ENCODE results near the gene COQ10A. TPM values are rescaled to one million over a fixed set of nuclear protein-coding genes. Genes with fewer than 3 reads are reported as not detected.

Gene COQ10A
- polyA plus RNA-seq, 1 of the 3 experiments (the other 2 are of a cell fraction) = 42.2 TPM

DNA sequence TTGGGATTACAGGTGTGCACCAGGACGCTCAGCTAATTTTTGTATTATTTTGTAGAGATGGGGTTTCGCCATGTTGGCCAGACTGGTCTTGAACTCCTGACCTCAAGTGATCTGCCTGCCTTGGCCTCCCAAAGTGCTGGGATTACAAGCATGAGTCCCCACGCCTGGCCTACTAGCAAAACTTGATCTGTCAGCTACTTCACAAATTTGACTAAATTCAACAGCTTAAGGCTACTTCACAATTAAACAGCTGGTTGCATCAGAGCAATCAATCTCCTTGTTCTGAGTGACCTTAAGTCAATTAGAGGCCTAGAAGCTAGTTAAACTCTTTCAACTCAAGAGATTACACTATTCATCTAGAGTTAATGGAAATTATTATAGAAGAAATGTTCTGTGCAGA, 12.2 kb downstream of the COQ10A start:
- no peaks in the 10 kb centered on the region for H4K20me1 ChIP-seq (ENCODE audit: insufficient read depth)
- POLR2A ChIA-PET = no interaction called here

DNA sequence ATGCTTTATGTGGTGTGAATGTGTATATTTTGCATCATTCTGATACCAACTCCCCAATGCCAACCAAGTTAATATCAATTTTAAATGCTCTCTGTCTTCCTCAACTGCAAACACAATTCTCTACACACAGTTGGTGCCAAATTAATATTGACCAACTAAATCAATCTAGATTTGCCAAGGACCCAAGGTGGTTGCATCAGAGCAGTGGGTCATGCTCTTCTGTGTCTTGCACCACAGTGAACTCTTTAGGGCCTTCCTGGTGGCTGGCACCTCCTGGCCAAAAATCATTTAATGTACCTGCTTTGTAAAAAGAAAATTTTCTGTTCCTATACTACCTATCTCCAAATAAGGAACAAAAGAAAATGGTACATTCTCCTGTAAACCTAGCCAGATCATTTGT, 14.1 kb downstream of the COQ10A start:
- Histone ChIP-seq H2AFZ (ENCODE audit: low read depth) (no peak overlapping the region), H3K9me2 (no peaks in the 10 kb centered on the region), H4K20me1 (ENCODE audit: insufficient read depth) (no peaks in the 10 kb centered on the region), H3K79me2 (ENCODE audit: insufficient read depth) (peaks cover 12% of the 10 kb centered on the region; the same call in 1 of the 2 replicates), H3F3A (replicated peaks; ENCODE audit: insufficient read depth) (peaks cover 13% of the 10 kb centered on the region), H3K36me3 (replicated peaks in 1 of 2; ENCODE audit: control insufficient read depth in 1 of 2, insufficient read depth in 2 of 2, low read length in 1 of 2) (peaks cover 42 to 77% of the 10 kb centered on the region in 2 experiments), H3K4me1 (ENCODE audit: control insufficient read depth in 1 of 2, insufficient read depth in 2 of 2, low read depth in 1 of 2, low read length in 1 of 2) (no peaks in the 10 kb centered on the region), H3K4me3 (ENCODE audit: low read depth in 2 of 2, low read length in 1 of 2) (no peak overlapping the region), H3K4me2 (no peak overlapping the region), H3K27ac (ENCODE audit: low read depth in 2 of 2, low read length in 1 of 2) (no peak overlapping the region), H3K9me3 (no peaks in the 10 kb centered on the region), H3K9ac (no peak overlapping the region), H3K27me3 (ENCODE audit: insufficient read depth) (no peaks in the 10 kb centered on the region)
- no peak for DNase-seq
- ChIA-PET CTCF (no interaction called here), POLR2A (no interaction called here)
- TF ChIP-seq, protein P1, sequence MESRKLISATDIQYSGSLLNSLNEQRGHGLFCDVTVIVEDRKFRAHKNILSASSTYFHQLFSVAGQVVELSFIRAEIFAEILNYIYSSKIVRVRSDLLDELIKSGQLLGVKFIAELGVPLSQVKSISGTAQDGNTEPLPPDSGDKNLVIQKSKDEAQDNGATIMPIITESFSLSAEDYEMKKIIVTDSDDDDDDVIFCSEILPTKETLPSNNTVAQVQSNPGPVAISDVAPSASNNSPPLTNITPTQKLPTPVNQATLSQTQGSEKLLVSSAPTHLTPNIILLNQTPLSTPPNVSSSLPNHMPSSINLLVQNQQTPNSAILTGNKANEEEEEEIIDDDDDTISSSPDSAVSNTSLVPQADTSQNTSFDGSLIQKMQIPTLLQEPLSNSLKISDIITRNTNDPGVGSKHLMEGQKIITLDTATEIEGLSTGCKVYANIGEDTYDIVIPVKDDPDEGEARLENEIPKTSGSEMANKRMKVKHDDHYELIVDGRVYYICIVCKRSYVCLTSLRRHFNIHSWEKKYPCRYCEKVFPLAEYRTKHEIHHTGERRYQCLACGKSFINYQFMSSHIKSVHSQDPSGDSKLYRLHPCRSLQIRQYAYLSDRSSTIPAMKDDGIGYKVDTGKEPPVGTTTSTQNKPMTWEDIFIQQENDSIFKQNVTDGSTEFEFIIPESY (IDR thresholded peaks at IDR 0.05; ENCODE audit: borderline replicate concordance, low read depth) = no peak
- TF ChIP-seq TEAD4 (IDR thresholded peaks at IDR 0.05; ENCODE audit: borderline replicate concordance, insufficient read depth) (no peak), GATA2 (CRISPR knock-in tag; IDR thresholded peaks at IDR 0.05) (no peak), EZH2phosphoT487 (IDR thresholded peaks at IDR 0.05; ENCODE audit: borderline replicate concordance, low read depth) (no peak), CHD2 (IDR thresholded peaks at IDR 0.05; ENCODE audit: low read length, partially characterized antibody) (no peak)

More for the DNA sequence above, 12.2 kb downstream of the COQ10A start:
- no peaks in the 10 kb centered on the region for H3K9me2 ChIP-seq
- no peak overlapping the region for H3K27ac ChIP-seq (ENCODE audit: low read depth in 2 of 2, low read length in 1 of 2)
- no peak overlapping the region for H3K4me3 ChIP-seq (ENCODE audit: low read depth in 2 of 2, low read length in 1 of 2)
- DNase-seq = no peak
- CTCF ChIA-PET = interaction anchor here (0.7 to 3.4 kb wide), 2 partner anchors 10 to 12 kb away, joined by 3 to 18 read pairs; partner anchors contain the start of gene COQ10A
- 0 out of 2 replicates have a peak, but pooled peaks cover 4% of the 10 kb centered on the region for H3K79me2 ChIP-seq (ENCODE audit: insufficient read depth)
- WGBS (ENCODE audit: low lambda C conversion rate) = 100% methylated on average over 3 of the region's 3 CpGs
- H3K4me2 ChIP-seq = no peak overlapping the region
- peaks cover 52 to 83% of the 10 kb centered on the region in 2 experiments for H3K36me3 ChIP-seq (replicated peaks in 1 of 2; ENCODE audit: control insufficient read depth in 1 of 2, insufficient read depth in 2 of 2, low read length in 1 of 2)
- H3F3A ChIP-seq (replicated peaks; ENCODE audit: insufficient read depth) = peaks cover 17% of the 10 kb centered on the region
- no peaks in the 10 kb centered on the region for H3K4me1 ChIP-seq (ENCODE audit: control insufficient read depth in 1 of 2, insufficient read depth in 2 of 2, low read depth in 1 of 2, low read length in 1 of 2)
- H3K9ac ChIP-seq = no peak overlapping the region
- H3K9me3 ChIP-seq = no peaks in the 10 kb centered on the region
- no peak for TF ChIP-seq RFX5 (IDR thresholded peaks at IDR 0.05; ENCODE audit: low read length)
- no peak for TF ChIP-seq ELF1 (IDR thresholded peaks at IDR 0.05)
- TF ChIP-seq FOXJ3 (CRISPR knock-in tag; IDR thresholded peaks at IDR 0.05) = no peak
- no peak for TF ChIP-seq TAF1 (IDR thresholded peaks at IDR 0.05; ENCODE audit: borderline replicate concordance, low read depth, low read length)
- TF ChIP-seq, protein P2, sequence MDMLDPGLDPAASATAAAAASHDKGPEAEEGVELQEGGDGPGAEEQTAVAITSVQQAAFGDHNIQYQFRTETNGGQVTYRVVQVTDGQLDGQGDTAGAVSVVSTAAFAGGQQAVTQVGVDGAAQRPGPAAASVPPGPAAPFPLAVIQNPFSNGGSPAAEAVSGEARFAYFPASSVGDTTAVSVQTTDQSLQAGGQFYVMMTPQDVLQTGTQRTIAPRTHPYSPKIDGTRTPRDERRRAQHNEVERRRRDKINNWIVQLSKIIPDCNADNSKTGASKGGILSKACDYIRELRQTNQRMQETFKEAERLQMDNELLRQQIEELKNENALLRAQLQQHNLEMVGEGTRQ (IDR thresholded peaks at IDR 0.05; ENCODE audit: borderline replicate concordance, low read depth, low read length) = no peak
- no peak for TF ChIP-seq NRF1 (IDR thresholded peaks at IDR 0.05; ENCODE audit: low read depth, low read length)
- TF ChIP-seq JUND (IDR thresholded peaks at IDR 0.05) = no peak
- no peak for TF ChIP-seq GABPA (IDR thresholded peaks at IDR 0.05; ENCODE audit: low read depth)
- H3K27me3 ChIP-seq (ENCODE audit: insufficient read depth) = no peaks in the 10 kb centered on the region
- no peak overlapping the region for H2AFZ ChIP-seq (ENCODE audit: low read depth)
